NCI-H446 (cell line): Measurements from ENCODE around the gene IL6R.

Experiments used
- DNase-seq, 2 experiments: peaks; one replicate each; lab custom pipeline; 2025; lab: John Stamatoyannopoulos, UW

IL6R gene

GRCh38 chr1:154453161-154453560, 48.0 kb downstream of the IL6R start:
- no peak for DNase-seq

- DNase-seq, result no peak
These were observed 48.6 kb downstream of the IL6R start for GRCh38 chr1:154453574-154454352.

DNA sequence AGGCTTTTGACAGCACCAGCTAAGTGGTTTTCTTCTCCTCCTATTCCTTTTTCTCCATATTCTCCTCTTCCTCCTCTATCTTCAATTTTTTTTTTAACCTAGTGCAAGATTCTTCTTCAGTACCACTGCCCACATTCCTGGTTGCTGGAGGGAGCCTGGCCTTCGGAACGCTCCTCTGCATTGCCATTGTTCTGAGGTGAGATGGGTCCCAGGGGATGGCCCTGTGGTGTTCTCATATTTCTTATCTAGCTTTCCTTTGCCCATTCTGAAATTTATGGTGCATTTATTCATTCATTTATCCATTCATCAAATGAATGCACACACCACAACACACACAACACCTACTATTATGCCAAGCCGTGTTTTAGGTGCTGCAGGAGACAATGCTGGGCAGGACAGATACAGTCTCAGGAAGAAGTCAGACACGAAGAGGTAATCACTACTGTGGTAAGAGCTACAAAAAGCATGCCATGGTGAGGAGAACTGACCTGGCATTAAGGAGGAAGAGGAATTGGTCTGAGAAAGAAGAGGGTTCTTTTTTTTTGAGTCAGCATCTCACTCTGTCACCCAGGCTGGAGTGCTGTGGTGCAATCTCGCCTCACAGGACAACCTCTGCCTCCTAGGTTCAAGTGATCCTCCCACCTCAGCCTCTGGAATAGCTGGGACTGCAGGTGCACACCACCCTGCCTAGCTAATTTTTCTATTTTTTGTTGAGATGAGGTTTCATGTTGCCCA, 49.4 kb downstream of the IL6R start:
- no peak for DNase-seq

DNA sequence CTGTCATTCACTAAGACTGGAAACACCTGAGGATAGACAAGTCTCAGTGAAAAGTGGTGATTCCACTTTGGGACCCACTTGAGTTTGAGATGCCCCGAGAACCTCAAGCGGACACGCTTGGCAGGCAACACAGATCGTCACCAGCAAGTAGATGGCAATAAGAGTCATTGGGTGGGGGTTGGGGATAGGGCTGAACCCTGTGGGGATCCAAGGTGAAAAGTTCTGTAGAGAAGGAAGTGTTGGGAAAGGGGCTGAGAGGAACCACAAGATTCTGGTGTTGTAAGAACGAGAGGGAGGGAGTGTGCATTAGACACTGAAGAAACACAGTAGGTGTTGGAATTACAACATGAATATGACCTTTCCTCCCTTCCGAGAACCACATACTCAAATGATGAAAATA, 51.5 kb downstream of the IL6R start:
- no peak for DNase-seq

DNA sequence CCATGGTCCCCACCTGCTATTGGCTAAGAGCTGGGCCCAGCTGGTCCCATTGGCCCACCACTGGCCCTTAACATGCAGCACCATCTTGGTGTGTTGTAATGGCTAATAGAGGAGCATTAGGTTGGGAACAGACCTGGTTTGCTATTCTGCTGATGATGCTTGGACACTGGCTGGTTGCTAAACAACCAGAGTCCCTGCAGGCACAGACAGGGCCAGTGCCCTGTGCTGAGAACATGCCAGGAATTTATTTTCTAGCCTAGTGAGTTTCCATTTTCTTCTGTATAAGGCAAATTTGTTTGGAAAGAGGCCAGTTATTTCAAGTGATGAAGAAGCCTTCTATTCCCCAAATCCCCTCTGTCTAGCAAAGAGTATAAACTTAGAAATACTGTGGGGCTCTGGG, 53.9 kb downstream of the IL6R start:
- peak in 1 of 2 experiments; percentile 17 for DNase-seq

DNA sequence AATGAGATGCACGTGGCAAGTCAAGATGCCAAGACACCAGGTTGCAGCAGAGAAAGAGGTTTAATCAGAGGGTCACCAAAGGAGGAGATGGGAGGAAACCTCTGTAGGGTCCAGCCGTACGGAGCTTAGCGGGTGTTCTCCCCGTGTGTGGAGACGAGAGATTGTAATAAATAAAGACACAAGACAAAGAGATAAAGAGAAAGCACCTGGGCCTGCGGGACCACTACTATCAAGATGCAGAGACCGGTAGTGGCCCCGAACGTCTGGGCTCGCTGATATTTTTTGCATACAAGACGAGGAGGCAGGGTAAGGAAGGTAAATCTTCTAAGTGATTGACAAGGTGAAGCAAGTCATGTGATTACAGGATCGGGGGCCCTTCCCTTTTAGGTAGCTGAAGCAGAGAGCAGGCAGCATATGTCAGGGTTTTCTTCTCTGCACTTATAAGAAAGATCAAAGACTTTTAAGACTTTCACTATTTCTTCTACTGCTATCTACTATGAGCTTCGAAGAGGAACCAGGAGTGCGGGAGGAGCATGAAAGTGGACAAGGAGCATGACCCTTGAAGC, 55.6 kb downstream of the IL6R start:
- DNase-seq, result no peak

GRCh38 chr1:154463512-154463990, 58.4 kb downstream of the IL6R start:
- DNase-seq, result no peak

DNA sequence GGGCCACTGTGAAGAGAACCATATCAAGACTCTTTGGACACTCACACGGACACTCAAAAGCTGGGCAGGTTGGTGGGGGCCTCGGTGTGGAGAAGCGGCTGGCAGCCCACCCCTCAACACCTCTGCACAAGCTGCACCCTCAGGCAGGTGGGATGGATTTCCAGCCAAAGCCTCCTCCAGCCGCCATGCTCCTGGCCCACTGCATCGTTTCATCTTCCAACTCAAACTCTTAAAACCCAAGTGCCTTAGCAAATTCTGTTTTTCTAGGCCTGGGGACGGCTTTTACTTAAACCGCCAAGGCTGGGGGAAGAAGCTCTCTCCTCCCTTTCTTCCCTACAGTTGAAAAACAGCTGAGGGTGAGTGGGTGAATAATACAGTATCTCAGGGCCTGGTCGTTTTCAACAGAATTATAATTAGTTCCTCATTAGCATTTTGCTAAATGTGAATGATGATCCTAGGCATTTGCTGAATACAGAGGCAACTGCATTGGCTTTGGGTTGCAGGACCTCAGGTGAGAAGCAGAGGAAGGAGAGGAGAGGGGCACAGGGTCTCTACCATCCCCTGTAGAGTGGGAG, 60.6 kb downstream of the IL6R start:
- DNase-seq, result no peak

- no peak for DNase-seq
These were observed 61.1 kb downstream of the IL6R start for GRCh38 chr1:154466206-154466605.

DNA sequence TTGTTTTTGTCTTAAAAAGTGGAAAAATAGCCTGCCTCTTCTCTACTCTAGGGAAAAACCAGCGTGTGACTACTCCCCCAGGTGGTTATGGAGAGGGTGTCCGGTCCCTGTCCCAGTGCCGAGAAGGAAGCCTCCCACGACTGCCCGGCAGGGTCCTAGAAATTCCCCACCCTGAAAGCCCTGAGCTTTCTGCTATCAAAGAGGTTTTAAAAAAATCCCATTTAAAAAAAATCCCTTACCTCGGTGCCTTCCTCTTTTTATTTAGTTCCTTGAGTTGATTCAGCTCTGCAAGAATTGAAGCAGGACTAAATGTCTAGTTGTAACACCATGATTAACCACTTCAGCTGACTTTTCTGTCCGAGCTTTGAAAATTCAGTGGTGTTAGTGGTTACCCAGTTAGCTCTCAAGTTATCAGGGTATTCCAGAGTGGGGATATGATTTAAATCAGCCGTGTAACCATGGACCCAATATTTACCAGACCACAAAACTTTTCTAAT, 61.8 kb downstream of the IL6R start:
- no peak for DNase-seq

- no peak for DNase-seq
These were observed 62.4 kb downstream of the IL6R start for GRCh38 chr1:154467434-154468102.

GRCh38 chr1:154468535-154469250, 63.5 kb downstream of the IL6R start:
- DNase-seq, result no peak

GRCh38 chr1:154469844-154470560, 64.9 kb downstream of the IL6R start:
- DNase-seq, result no peak

DNA sequence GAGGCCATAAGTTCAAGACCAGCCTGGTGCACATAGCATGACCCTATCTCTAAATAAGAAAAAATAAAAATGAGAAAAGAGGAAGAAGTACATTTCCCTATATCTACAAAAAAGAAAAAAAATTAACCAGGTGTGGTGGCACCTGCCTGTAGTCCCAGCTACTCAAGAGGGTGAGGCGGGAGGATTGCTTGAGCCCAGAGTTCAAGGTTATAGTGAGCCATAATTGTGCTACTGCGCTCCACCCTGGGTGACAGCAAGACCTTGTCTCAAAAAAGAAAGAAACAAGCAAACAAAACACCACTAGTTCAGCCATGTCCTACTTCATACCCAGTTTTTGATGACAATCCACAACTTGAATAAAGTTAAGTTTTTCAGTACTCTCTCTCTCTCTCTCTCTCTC, 66.2 kb downstream of the IL6R start:
- no peak for DNase-seq

- peak in 1 of 2 experiments; percentile 39 for DNase-seq
These were observed 69.7 kb downstream of the IL6R start for GRCh38 chr1:154474802-154475201.

- DNase-seq, result no peak
These were observed 71.6 kb downstream of the IL6R start for GRCh38 chr1:154476791-154477190.

GRCh38 chr1:154478013-154478412, 72.9 kb downstream of the IL6R start:
- DNase-seq, result no peak

GRCh38 chr1:154478639-154479038, 73.5 kb downstream of the IL6R start:
- no peak for DNase-seq

DNA sequence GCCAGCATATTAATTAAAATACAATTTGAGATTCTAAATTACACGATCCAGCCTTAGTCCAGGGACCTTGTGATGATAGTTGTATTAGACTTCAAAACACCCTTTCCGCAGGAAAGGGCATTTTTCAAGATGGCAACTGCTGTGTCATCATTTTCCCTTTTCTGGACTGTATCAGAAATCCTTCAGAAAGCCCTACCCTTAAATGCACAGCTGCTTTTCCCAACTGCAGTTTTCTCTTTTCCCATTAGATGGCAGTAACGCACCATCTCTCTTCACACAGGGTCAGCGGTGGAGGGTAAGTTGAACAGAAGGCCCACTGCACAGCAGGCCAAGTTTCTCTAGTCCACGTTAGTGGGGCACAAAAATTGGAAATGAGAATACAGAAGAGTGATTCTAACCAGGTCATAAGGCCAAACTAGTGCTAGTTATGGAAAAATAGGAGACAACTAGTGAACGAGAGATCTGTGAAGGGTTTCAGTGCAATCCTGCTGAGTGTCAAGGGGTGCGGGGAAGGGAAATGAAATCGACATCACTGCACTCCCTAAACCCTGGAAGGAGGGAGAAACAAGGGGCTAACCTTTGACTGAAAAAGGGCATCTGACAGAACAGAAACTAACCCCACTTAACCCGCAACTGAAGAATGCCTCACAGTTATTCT, 74.8 kb downstream of the IL6R start:
- DNase-seq, result peak; percentile 87 to 92

DNA sequence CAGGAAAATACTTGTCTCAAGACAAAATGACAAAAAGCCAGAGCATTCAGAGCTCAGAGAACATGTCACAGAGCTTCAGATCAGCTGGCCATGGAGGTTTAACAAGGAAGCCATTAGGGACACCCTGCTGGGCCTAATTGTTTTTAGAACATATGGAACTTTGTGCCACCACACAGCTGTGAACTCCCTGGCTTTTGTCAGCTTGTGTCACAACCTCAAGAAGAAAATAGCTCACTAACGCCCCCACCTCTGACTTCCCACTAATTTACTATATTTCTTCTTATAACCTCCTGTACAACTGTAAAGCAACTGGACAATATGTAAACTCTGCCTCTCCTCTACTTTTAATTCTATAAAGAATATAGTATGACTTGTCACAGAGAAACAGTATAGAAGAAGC, 75.9 kb downstream of the IL6R start:
- peak in 1 of 2 experiments; percentile 38 for DNase-seq
